H1 (cell line): Measurements from ENCODE around the gene TARS3. TPM values are rescaled to one million over a fixed set of nuclear protein-coding genes. Genes with fewer than 3 reads are reported as not detected.

Experiments
- CTCF ChIA-PET: fragments of 300-600 bp; sonication (Branson Sonifier 250); formaldehyde crosslinking; loops from one replicate; lab custom pipeline; 2021; ENCODE audit not compliant: partially characterized antibody; lab: Charles Lee
- POLR2A ChIA-PET: fragments of 300-600 bp; sonication (Branson Sonifier 250); formaldehyde crosslinking; loops from one replicate; lab custom pipeline; 2021; ENCODE audit warnings: inconsistent platforms; ENCODE audit not compliant: partially characterized antibody; lab: Charles Lee
- DNase-seq, 2 experiments: peaks; one replicate each; pipeline versions ENCODE4 v3.0.0 to v3.0.0-alpha.2; 2010 to 2022; ENCODE audit warnings: low spot score in 2 of 2, low read depth in 1 of 2, mixed read lengths in 1 of 2
- FAIRE-seq: peaks from 2 replicates; lab custom pipeline; 2011; peaks lifted over from hg19 to GRCh38; lab: Jason Lieb, UNC
- H2AFZ ChIP-seq: 2 replicates; pipeline ENCODE4 v1.8.1; 2012; ENCODE audit warnings: low read length, inconsistent platforms
- H2AK5ac ChIP-seq: 2 replicates; pipeline ENCODE4 v1.6.1; 2013; ENCODE audit warnings: low read depth, low read length
- H2BK120ac ChIP-seq: replicated peaks from 2 replicates; pipeline ENCODE3; 2013; ENCODE audit warnings: low read depth, low read length, inconsistent platforms
- H2BK12ac ChIP-seq: 2 replicates; pipeline ENCODE4 v1.6.1; 2013; ENCODE audit warnings: low read depth, low read length
- H2BK15ac ChIP-seq: 2 replicates; pipeline ENCODE4 v1.6.1; 2013; ENCODE audit warnings: low read length
- H2BK20ac ChIP-seq: 2 replicates; pipeline ENCODE4 v1.6.1; 2013; ENCODE audit warnings: low read length
- H2BK5ac ChIP-seq: 2 replicates; pipeline ENCODE4 v1.6.1; 2013; ENCODE audit warnings: low read depth, low read length
- H3K14ac ChIP-seq: 2 replicates; pipeline ENCODE4 v1.6.1; 2013; ENCODE audit warnings: inconsistent platforms; ENCODE audit not compliant: insufficient read length
- H3K18ac ChIP-seq: 2 replicates; pipeline ENCODE4 v1.6.1; 2013; ENCODE audit warnings: low read length; ENCODE audit errors: extremely low read depth
- H3K23ac ChIP-seq: 2 replicates; pipeline ENCODE4 v1.6.1; 2013; ENCODE audit warnings: inconsistent platforms; ENCODE audit not compliant: insufficient read length
- H3K23me2 ChIP-seq: 2 replicates; pipeline ENCODE4 v1.6.1; 2013; ENCODE audit warnings: low read depth, low read length
- H3K27ac ChIP-seq: 2 replicates; pipeline ENCODE4 v1.6.1; 2011; ENCODE audit warnings: low read depth, low read length, inconsistent platforms
- H3K27me3 ChIP-seq, 4 experiments: replicated peaks in 1 of 4; 1 replicate in 1 of 4; 2 replicates in 3 of 4; pipeline versions ENCODE4 v1.6.1 to v1.8.1; 2011 to 2013; ENCODE audit warnings: low read length in 3 of 4, mild to moderate bottlenecking in 3 of 4, inconsistent platforms in 2 of 4, mixed read lengths in 2 of 4, moderate library complexity in 1 of 4; ENCODE audit not compliant: control insufficient read depth in 3 of 4, insufficient read depth in 3 of 4; ENCODE audit errors: extremely low read depth in 1 of 4
- H3K36me3 ChIP-seq, 4 experiments: 2 replicates each; pipeline versions ENCODE4 v1.6.1 to v1.8.1; 2011 to 2013; ENCODE audit warnings: mild to moderate bottlenecking in 4 of 4, low read length in 3 of 4, moderate library complexity in 2 of 4, control low read depth in 1 of 4, inconsistent platforms in 1 of 4; ENCODE audit not compliant: insufficient read depth in 4 of 4, control insufficient read depth in 2 of 4
- H3K4ac ChIP-seq: replicated peaks from 2 replicates; pipeline ENCODE3; 2013; ENCODE audit warnings: low read length, low read depth, mixed read lengths, inconsistent platforms; ENCODE audit not compliant: insufficient read length
- H3K4me1 ChIP-seq, 4 experiments: replicated peaks in 1 of 4; 1 replicate in 1 of 4; 2 replicates in 3 of 4; pipeline versions ENCODE4 v1.6.1 to v1.8.1; 2011 to 2013; ENCODE audit warnings: low read length in 3 of 4, inconsistent platforms in 2 of 4, mixed read lengths in 1 of 4; ENCODE audit not compliant: insufficient read depth in 4 of 4, control insufficient read depth in 3 of 4
- H3K4me2 ChIP-seq, 2 experiments: 2 replicates each; pipeline versions ENCODE4 v1.6.1 to v1.8.1; 2011 to 2013; ENCODE audit warnings: low read depth in 2 of 2, low read length in 2 of 2, control low read depth in 1 of 2, inconsistent platforms in 1 of 2, mild to moderate bottlenecking in 1 of 2; ENCODE audit not compliant: insufficient read depth in 1 of 2
- H3K4me3 ChIP-seq, 4 experiments: fragments of 200-600, 300-600 bp in 1 of 4; sonication (generic), shearing (Covaris generic), sonication (Bioruptor Twin) in 1 of 4; 2 replicates each; pipeline versions ENCODE4 v1.5.1 to v1.8.1; 2011 to 2016; ENCODE audit warnings: low read length in 4 of 4, low read depth in 3 of 4, control low read depth in 2 of 4, inconsistent platforms in 2 of 4, mild to moderate bottlenecking in 2 of 4, mixed read lengths in 1 of 4, moderate library complexity in 1 of 4; ENCODE audit not compliant: insufficient read depth in 2 of 4; ENCODE audit errors: extremely low read depth in 1 of 4
- H3K56ac ChIP-seq: replicated peaks from 2 replicates; pipeline ENCODE3; 2013; ENCODE audit warnings: low read depth, mild to moderate bottlenecking, mixed read lengths, low read length, inconsistent platforms; ENCODE audit not compliant: insufficient read length
- H3K79me1 ChIP-seq: 2 replicates; pipeline ENCODE4 v1.6.1; 2013; ENCODE audit warnings: low read depth, low read length, control low read depth
- H3K79me2 ChIP-seq, 2 experiments: 2 replicates each; pipeline versions ENCODE4 v1.6.1 to v1.8.1; 2012 to 2013; ENCODE audit warnings: low read length in 2 of 2, mild to moderate bottlenecking in 2 of 2, inconsistent platforms in 1 of 2; ENCODE audit not compliant: insufficient read depth in 2 of 2, control insufficient read depth in 1 of 2
- H3K9ac ChIP-seq, 4 experiments: replicated peaks in 1 of 4; 1 replicate in 1 of 4; 2 replicates in 3 of 4; pipeline versions ENCODE4 v1.6.1 to v1.8.1; 2011 to 2013; ENCODE audit warnings: low read depth in 3 of 4, low read length in 3 of 4, control low read depth in 2 of 4, mild to moderate bottlenecking in 2 of 4, moderate library complexity in 2 of 4, inconsistent platforms in 1 of 4; ENCODE audit errors: extremely low read depth in 1 of 4
- H3K9me3 ChIP-seq, 2 experiments: 2 replicates each; pipeline versions ENCODE4 v1.6.1 to v1.8.1; 2012 to 2013; ENCODE audit warnings: mild to moderate bottlenecking in 2 of 2, moderate library complexity in 2 of 2, control low read depth in 1 of 2, inconsistent platforms in 1 of 2, low read depth in 1 of 2, low read length in 1 of 2, mixed read lengths in 1 of 2; ENCODE audit not compliant: insufficient read depth in 2 of 2
- H4K20me1 ChIP-seq, 2 experiments: replicated peaks in 1 of 2; 2 replicates each; pipeline versions ENCODE3 to v1.8.1; 2011 to 2013; ENCODE audit warnings: inconsistent platforms in 2 of 2, low read length in 2 of 2, mild to moderate bottlenecking in 1 of 2; ENCODE audit not compliant: insufficient read depth in 2 of 2, control insufficient read depth in 1 of 2
- H4K5ac ChIP-seq: 2 replicates; pipeline ENCODE4 v1.6.1; 2013; ENCODE audit warnings: low read length, low read depth, mixed read lengths, inconsistent platforms; ENCODE audit not compliant: insufficient read length
- H4K8ac ChIP-seq: 2 replicates; pipeline ENCODE4 v1.8.0; 2013; ENCODE audit warnings: mild to moderate bottlenecking, moderate library complexity, low read length, inconsistent platforms; ENCODE audit not compliant: insufficient read depth; ENCODE audit errors: extremely low read depth
- H4K91ac ChIP-seq: replicated peaks from 2 replicates; pipeline ENCODE3; 2013; ENCODE audit warnings: low read length, mixed read lengths, inconsistent platforms; ENCODE audit not compliant: insufficient read length
- ASH2L ChIP-seq: fragments of 200-600, 300-600 bp; sonication (generic); IDR thresholded peaks from one replicate; pipeline ENCODE4 v1.7.1; 2017; ENCODE audit warnings: low read length
- ATF3 ChIP-seq: IDR thresholded peaks from 2 replicates; pipeline ENCODE4 v1.6.1; 2011; ENCODE audit warnings: low read depth, mild to moderate bottlenecking, low read length; ENCODE audit not compliant: insufficient read depth
- BCL11A ChIP-seq, 2 experiments: IDR thresholded peaks; one replicate each; pipeline ENCODE4 v1.6.1; 2011; ENCODE audit warnings: low read depth in 2 of 2, low read length in 2 of 2, mild to moderate bottlenecking in 2 of 2
- CTBP2 ChIP-seq: IDR thresholded peaks from 2 replicates; pipeline ENCODE4 v1.7.0; 2011; ENCODE audit warnings: borderline replicate concordance, mild to moderate bottlenecking, moderate library complexity, mixed read lengths, low read length; ENCODE audit not compliant: insufficient read depth, insufficient read length
- EP300 ChIP-seq, 2 experiments: IDR thresholded peaks; 1 replicate in 1 of 2; 2 replicates in 1 of 2; pipeline ENCODE4 v1.6.1; 2011 to 2012; ENCODE audit warnings: low read depth in 2 of 2, low read length in 2 of 2, mild to moderate bottlenecking in 2 of 2, borderline replicate concordance in 1 of 2, inconsistent platforms in 1 of 2, moderate library complexity in 1 of 2
- HDAC2 ChIP-seq, 2 experiments: fragments of 300-600 bp in 1 of 2; sonication (generic) in 1 of 2; IDR thresholded peaks; 2 replicates each; pipeline ENCODE4 v1.6.1; 2011 to 2012; ENCODE audit warnings: low read depth in 2 of 2, low read length in 2 of 2, mild to moderate bottlenecking in 2 of 2, moderate library complexity in 2 of 2, borderline replicate concordance in 1 of 2, inconsistent platforms in 1 of 2
- NANOG ChIP-seq: IDR thresholded peaks from 2 replicates; pipeline ENCODE4 v1.6.1; 2011; ENCODE audit warnings: low read length, low read depth, mild to moderate bottlenecking, inconsistent platforms; ENCODE audit not compliant: insufficient read depth, poor library complexity, severe bottlenecking
- POLR2AphosphoS5 ChIP-seq: IDR thresholded peaks from 2 replicates; pipeline ENCODE4 v1.6.1; 2011; ENCODE audit warnings: low read depth, low read length
- RFX5 ChIP-seq: IDR thresholded peaks from 2 replicates; pipeline ENCODE4 v1.6.1; 2011; ENCODE audit warnings: low read depth, low read length, improper control_type of control experiment, borderline replicate concordance
- RXRA ChIP-seq: IDR thresholded peaks from 2 replicates; pipeline ENCODE4 v1.6.1; 2011; ENCODE audit warnings: low read depth, mild to moderate bottlenecking, low read length, moderate library complexity; ENCODE audit not compliant: insufficient read depth
- SUZ12 ChIP-seq: fragments of 200-600 bp; sonication (generic); IDR thresholded peaks from 2 replicates; pipeline ENCODE4 v1.6.1; 2012; ENCODE audit warnings: mild to moderate bottlenecking, inconsistent platforms, low read length, moderate library complexity, mixed read lengths
- TCF12 ChIP-seq: IDR thresholded peaks from 2 replicates; pipeline ENCODE4 v1.6.1; 2011; ENCODE audit warnings: low read depth, mild to moderate bottlenecking, low read length
- ZNF274 ChIP-seq: IDR thresholded peaks from 2 replicates; pipeline ENCODE4 v1.7.0; 2012; ENCODE audit warnings: low read length, borderline replicate concordance; ENCODE audit errors: extremely low read depth
- WGBS, 2 experiments: shearing (Covaris generic) in 1 of 2; methylation state at CpG; one replicate each; pipeline versions ENCODE4 v1.1.6 to v1.1.7; 2013 to 2015; ENCODE audit warnings: low lambda C conversion rate in 2 of 2, mixed read lengths in 2 of 2, inconsistent platforms in 1 of 2, low coverage in 1 of 2, missing lambda C conversion rate in 1 of 2; ENCODE audit not compliant: insufficient replicate concordance in 2 of 2, insufficient coverage in 1 of 2, insufficient read length in 1 of 2; ENCODE audit errors: extremely low coverage in 1 of 2, missing lambda C conversion rate in 1 of 2; 5-methylcytosine and 5-hydroxymethylcytosine counted together
- polyA plus RNA-seq, 7 experiments: library from polyadenylated mRNA; depleted of rRNA in 3 of 7; stranded (reverse) in 5 of 7; unstranded in 2 of 7; fragments of >200 nt in 5 of 7; fragments of 200-250 nt in 2 of 7; gene quantifications; 1 replicate in 5 of 7; 2 replicates in 1 of 7; 4 replicates in 1 of 7; pipeline versions ENCODE4 v1.2.1 to v1.2.3, GENCODE V29; 2011 to 2013; ENCODE audit warnings: missing spikeins in 2 of 7, mixed read lengths in 2 of 7
- total RNA-seq: library from RNA; stranded (reverse); fragmentation: NEBNext Ultra II Directional; extraction: Animal tissue kit (Norgen Biotek cat#: 25700); gene quantifications from 2 replicates; pipeline ENCODE4 v1.2.1, GENCODE V29; 2021

Gene TARS3
- total and polyA plus RNA-seq, 2 of the 8 experiments (the other 6 are each of a cell fraction or from before 2014, with no cell fraction given) = 2.1 to 13.9 TPM

GRCh38 chr15:101696829-101697228 is 27.4 kb downstream of the TARS3 start:
- Histone ChIP-seq H2BK20ac (no peak overlapping the region), H4K5ac (no peak overlapping the region), H3K79me2 (no peaks in the 10 kb centered on the region), H3K23ac (no peak overlapping the region), H3K9ac (no peak overlapping the region), H4K91ac (no peak overlapping the region), H3K79me1 (no peaks in the 10 kb centered on the region), H3K4me2 (no peak overlapping the region), H3K56ac (no peak overlapping the region), H3K4me3 (no peak overlapping the region), H2BK12ac (no peak overlapping the region), H3K14ac (no peak overlapping the region), H2BK15ac (no peak overlapping the region), H3K36me3 (peaks cover 2 to 24% (median 7%) of the 10 kb centered on the region in 4 experiments; a peak in 7 of 8 replicates), H2BK120ac (no peak overlapping the region), H3K18ac (no peak overlapping the region), H3K9me3 (no peaks in the 10 kb centered on the region), H4K20me1 (no peaks in the 10 kb centered on the region), H2AK5ac (no peak overlapping the region), H3K4ac (no peak overlapping the region), H2AFZ (no peak overlapping the region), H3K23me2 (no peaks in the 10 kb centered on the region), H3K27me3 (no peaks in the 10 kb centered on the region), H3K27ac (no peak overlapping the region), H3K4me1 (no peaks in the 10 kb centered on the region), H4K8ac (no peak overlapping the region), H2BK5ac (no peak overlapping the region)
- DNase-seq (no peak), FAIRE-seq (no peak)
- ChIA-PET POLR2A (no interaction called here), CTCF (interaction anchor here (0.7 to 2.7 kb wide), 4 partner anchors 9 to 42 kb away, joined by 3 to 8 read pairs (median 6); no protein-coding TSS in a partner anchor)
- 100% methylated on average over 1 of the region's 1 CpG; no CpG with 5 or more reads in 1 of the 2 experiments for WGBS, 2 experiments
- TF ChIP-seq EP300 (IDR thresholded peaks at IDR 0.05; ENCODE audit: borderline replicate concordance in 1 of 2, low read depth in 2 of 2, low read length in 2 of 2) (no peak), ATF3 (no peak), NANOG (no peak), BCL11A (IDR thresholded peaks at IDR 0.05; ENCODE audit: low read depth in 2 of 2, low read length in 2 of 2) (no peak), TCF12 (no peak), POLR2AphosphoS5 (no peak), SUZ12 (no peak), CTBP2 (no peak), HDAC2 (IDR thresholded peaks at IDR 0.05; ENCODE audit: borderline replicate concordance in 1 of 2, low read depth in 2 of 2, low read length in 2 of 2) (no peak), RXRA (no peak), ASH2L (no peak), RFX5 (no peak), ZNF274 (no peak)
